ENCODE results near the gene GSS.

DNA sequence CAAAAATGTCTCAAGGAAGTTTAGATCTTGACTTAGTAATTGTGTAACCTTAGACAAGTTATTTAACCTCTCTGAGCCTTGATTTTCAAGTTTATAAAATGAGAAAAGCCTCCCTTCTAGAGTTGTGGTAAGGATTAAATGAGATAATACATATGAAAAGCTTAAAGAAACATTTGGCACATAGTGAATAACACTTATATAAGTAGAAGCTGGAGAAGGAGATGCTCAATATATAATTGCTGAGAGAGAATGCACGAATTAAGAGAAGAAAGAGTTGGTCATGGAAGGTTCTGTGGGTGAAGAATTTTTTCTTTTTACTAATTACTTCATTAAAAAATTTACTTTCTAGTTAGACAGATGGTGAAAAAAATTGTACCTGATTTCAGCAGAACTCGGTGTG is 73.9 kb downstream of the GSS start:
- TF ChIP-seq EZH2 (IDR thresholded peaks at IDR 0.05; ENCODE audit: borderline replicate concordance, low read length), result no peak
- TF ChIP-seq, protein P1, sequence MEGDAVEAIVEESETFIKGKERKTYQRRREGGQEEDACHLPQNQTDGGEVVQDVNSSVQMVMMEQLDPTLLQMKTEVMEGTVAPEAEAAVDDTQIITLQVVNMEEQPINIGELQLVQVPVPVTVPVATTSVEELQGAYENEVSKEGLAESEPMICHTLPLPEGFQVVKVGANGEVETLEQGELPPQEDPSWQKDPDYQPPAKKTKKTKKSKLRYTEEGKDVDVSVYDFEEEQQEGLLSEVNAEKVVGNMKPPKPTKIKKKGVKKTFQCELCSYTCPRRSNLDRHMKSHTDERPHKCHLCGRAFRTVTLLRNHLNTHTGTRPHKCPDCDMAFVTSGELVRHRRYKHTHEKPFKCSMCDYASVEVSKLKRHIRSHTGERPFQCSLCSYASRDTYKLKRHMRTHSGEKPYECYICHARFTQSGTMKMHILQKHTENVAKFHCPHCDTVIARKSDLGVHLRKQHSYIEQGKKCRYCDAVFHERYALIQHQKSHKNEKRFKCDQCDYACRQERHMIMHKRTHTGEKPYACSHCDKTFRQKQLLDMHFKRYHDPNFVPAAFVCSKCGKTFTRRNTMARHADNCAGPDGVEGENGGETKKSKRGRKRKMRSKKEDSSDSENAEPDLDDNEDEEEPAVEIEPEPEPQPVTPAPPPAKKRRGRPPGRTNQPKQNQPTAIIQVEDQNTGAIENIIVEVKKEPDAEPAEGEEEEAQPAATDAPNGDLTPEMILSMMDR (IDR thresholded peaks at IDR 0.05; ENCODE audit: low read length), result no peak

All from OCI-LY1 (cell line).